Ishikawa (cell line): ENCODE measurements around the gene SNED1.

Experiments used
- CEBPB ChIP-seq: IDR thresholded peaks from 2 replicates; pipeline ENCODE4 v1.6.1; 2012
- EP300 ChIP-seq: IDR thresholded peaks from 2 replicates; pipeline ENCODE4 v1.6.1; 2012; ENCODE audit warnings: borderline replicate concordance
- NFIC ChIP-seq: IDR thresholded peaks from 2 replicates; pipeline ENCODE4 v1.6.1; 2012
- RAD21 ChIP-seq: IDR thresholded peaks from 2 replicates; pipeline ENCODE4 v1.6.1; 2012; ENCODE audit warnings: low read depth
- TAF1 ChIP-seq: IDR thresholded peaks from 2 replicates; pipeline ENCODE4 v1.6.1; 2012; ENCODE audit warnings: low read depth, mild to moderate bottlenecking
- TCF12 ChIP-seq: IDR thresholded peaks from 2 replicates; pipeline ENCODE4 v1.6.1; 2012; ENCODE audit warnings: low read depth
- TEAD4 ChIP-seq: IDR thresholded peaks from 2 replicates; pipeline ENCODE4 v1.6.1; 2012
- YY1 ChIP-seq: IDR thresholded peaks from 2 replicates; pipeline ENCODE4 v1.6.1; 2012; ENCODE audit warnings: low read depth
- ZBTB7A ChIP-seq: IDR thresholded peaks from 2 replicates; pipeline ENCODE4 v1.6.1; 2012; ENCODE audit warnings: low read depth
- TF ChIP-seq, protein P1 (sequence below): IDR thresholded peaks from 2 replicates; pipeline ENCODE4 v1.6.1; 2012
- TF ChIP-seq, protein P2 (sequence below): IDR thresholded peaks from 2 replicates; pipeline ENCODE4 v1.6.1; 2012
- TF ChIP-seq, protein P3 (sequence below): IDR thresholded peaks from 2 replicates; pipeline ENCODE4 v1.6.1; 2012; ENCODE audit warnings: low read depth, mild to moderate bottlenecking

DNA sequence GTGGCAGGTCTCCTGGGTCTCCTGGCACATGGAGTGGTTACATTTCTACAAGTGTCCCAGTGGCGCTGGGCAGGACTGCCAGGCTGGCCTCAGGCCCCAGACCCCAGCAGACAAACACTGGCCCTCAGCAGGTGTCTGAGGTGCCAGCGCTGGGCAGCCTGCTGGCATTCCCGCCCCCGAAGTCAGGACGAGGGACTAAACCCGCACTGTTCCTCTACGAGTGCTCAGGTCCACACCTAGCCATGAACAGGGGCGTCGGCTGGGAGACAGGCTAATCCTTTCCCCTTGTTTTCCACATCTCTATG lies 12.8 kb downstream of the SNED1 start:
- TF ChIP-seq RAD21 = no peak
- TF ChIP-seq YY1 = no peak
- TF ChIP-seq TCF12 = no peak
- TF ChIP-seq NFIC = no peak
- no peak for TF ChIP-seq EP300
- TF ChIP-seq TAF1 = no peak
- TF ChIP-seq, protein P1, sequence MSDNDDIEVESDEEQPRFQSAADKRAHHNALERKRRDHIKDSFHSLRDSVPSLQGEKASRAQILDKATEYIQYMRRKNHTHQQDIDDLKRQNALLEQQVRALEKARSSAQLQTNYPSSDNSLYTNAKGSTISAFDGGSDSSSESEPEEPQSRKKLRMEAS = no peak
- no peak for TF ChIP-seq TEAD4
- no peak for TF ChIP-seq ZBTB7A
- TF ChIP-seq, protein P2, sequence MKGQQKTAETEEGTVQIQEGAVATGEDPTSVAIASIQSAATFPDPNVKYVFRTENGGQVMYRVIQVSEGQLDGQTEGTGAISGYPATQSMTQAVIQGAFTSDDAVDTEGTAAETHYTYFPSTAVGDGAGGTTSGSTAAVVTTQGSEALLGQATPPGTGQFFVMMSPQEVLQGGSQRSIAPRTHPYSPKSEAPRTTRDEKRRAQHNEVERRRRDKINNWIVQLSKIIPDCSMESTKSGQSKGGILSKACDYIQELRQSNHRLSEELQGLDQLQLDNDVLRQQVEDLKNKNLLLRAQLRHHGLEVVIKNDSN = no peak
- TF ChIP-seq CEBPB = no peak
- TF ChIP-seq, protein P3, sequence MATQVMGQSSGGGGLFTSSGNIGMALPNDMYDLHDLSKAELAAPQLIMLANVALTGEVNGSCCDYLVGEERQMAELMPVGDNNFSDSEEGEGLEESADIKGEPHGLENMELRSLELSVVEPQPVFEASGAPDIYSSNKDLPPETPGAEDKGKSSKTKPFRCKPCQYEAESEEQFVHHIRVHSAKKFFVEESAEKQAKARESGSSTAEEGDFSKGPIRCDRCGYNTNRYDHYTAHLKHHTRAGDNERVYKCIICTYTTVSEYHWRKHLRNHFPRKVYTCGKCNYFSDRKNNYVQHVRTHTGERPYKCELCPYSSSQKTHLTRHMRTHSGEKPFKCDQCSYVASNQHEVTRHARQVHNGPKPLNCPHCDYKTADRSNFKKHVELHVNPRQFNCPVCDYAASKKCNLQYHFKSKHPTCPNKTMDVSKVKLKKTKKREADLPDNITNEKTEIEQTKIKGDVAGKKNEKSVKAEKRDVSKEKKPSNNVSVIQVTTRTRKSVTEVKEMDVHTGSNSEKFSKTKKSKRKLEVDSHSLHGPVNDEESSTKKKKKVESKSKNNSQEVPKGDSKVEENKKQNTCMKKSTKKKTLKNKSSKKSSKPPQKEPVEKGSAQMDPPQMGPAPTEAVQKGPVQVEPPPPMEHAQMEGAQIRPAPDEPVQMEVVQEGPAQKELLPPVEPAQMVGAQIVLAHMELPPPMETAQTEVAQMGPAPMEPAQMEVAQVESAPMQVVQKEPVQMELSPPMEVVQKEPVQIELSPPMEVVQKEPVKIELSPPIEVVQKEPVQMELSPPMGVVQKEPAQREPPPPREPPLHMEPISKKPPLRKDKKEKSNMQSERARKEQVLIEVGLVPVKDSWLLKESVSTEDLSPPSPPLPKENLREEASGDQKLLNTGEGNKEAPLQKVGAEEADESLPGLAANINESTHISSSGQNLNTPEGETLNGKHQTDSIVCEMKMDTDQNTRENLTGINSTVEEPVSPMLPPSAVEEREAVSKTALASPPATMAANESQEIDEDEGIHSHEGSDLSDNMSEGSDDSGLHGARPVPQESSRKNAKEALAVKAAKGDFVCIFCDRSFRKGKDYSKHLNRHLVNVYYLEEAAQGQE = no peak
